ENCODE data around the gene ZNF292.
"Not testable (repeated sequence)": the region's sequence is repeated elsewhere in the genome, so short reads cannot be mapped to it uniquely, and the experiment has no call there.

Gene ZNF292

DNA sequence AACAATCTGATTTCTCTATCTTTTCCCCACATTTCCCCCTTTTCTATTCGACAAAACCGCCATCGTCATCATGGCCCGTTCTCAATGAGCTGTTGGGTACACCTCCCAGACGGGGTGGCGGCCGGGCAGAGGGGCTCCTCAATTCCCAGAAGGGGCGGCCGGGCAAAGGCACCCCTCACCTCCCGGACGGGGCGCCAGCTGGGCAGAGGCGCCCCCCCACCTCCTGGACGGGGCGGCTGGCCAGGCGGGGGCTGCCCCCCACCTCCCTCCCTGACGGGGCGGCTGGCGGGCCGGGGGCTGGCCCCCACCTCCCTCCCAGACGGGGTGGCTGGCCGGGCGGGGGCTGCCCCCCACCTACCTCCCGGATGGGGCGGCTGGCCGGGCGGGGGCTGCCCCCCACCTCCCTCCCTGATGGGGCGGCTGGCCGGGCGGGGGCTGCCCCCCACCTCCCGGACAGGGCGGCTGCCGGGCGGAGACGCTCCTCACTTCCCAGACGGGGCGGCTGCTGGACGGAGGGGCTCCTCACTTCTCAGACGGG, 83.8 kb downstream of the ZNF292 start:
- CTCF ChIA-PET; POLR2A ChIA-PET; DNase-seq; H3K9me3 ChIP-seq (ENCODE audit: control extremely low read depth in 1 of 5, control insufficient read depth in 4 of 5, insufficient read depth in 2 of 5, low read depth in 1 of 5, low read length in 4 of 5); H3K4me1 ChIP-seq (ENCODE audit: control extremely low read depth in 1 of 4, control insufficient read depth in 4 of 4, insufficient read depth in 4 of 4, low read length in 3 of 4); H3K27me3 ChIP-seq (replicated peaks in 2 of 5; ENCODE audit: control insufficient read depth in 4 of 5, insufficient read depth in 5 of 5, low read length in 4 of 5); H3K27ac ChIP-seq (ENCODE audit: insufficient read depth in 1 of 2, low read depth in 1 of 2, low read length in 2 of 2, poor library complexity in 1 of 2, severe bottlenecking in 2 of 2); H3K4me3 ChIP-seq (ENCODE audit: control insufficient read depth in 1 of 7, extremely low read depth in 1 of 7, insufficient read depth in 4 of 7, low read depth in 2 of 7, low read length in 6 of 7): not testable (repeated sequence)
- H3K36me3 ChIP-seq (ENCODE audit: control insufficient read depth in 4 of 4, insufficient read depth in 4 of 4, low read length in 3 of 4), result peaks cover 13 to 40% (median 22%) of the 10 kb centered on the region in 4 experiments
- WGBS (ENCODE audit: insufficient coverage), result 97% methylated on average over 5 of the region's 39 CpGs

DNA sequence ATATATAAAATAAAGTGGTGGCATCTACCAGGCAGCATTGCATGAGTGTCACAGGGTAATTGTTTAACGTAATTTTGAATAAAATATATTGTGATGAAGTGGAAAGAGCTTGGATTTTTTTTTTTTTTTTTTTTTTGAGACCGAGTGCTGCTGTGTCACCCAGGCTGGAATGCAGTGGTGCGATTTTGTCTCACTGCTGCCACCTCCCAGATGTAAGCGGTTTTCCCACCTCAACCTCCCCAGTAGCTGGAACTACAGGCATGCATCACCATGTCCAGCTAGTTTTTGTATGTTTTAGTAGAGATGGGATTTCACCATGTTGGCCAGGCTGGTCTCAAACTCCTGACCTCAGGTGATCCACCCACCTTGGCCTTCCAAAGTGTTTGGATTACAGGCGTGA, 85.9 kb downstream of the ZNF292 start:
- Histone ChIP-seq H3K4me3 (ENCODE audit: control insufficient read depth in 1 of 7, extremely low read depth in 1 of 7, insufficient read depth in 4 of 7, low read depth in 2 of 7, low read length in 6 of 7) (no peak overlapping the region), H3K27me3 (replicated peaks in 2 of 5; ENCODE audit: control insufficient read depth in 4 of 5, insufficient read depth in 5 of 5, low read length in 4 of 5) (no peaks in the 10 kb centered on the region), H3K36me3 (ENCODE audit: control insufficient read depth in 4 of 4, insufficient read depth in 4 of 4, low read length in 3 of 4) (peaks cover 15 to 39% (median 23%) of the 10 kb centered on the region in 4 experiments), H3K27ac (ENCODE audit: insufficient read depth in 1 of 2, low read depth in 1 of 2, low read length in 2 of 2, poor library complexity in 1 of 2, severe bottlenecking in 2 of 2) (no peak overlapping the region), H3K4me1 (ENCODE audit: control extremely low read depth in 1 of 4, control insufficient read depth in 4 of 4, insufficient read depth in 4 of 4, low read length in 3 of 4) (no peaks in the 10 kb centered on the region), H3K9me3 (ENCODE audit: control extremely low read depth in 1 of 5, control insufficient read depth in 4 of 5, insufficient read depth in 2 of 5, low read depth in 1 of 5, low read length in 4 of 5) (peaks cover 0 to 3% (median 2%) of the 10 kb centered on the region in 5 experiments)
- DNase-seq, result peak in 2 of 3 donors; percentile 12 to 13
- WGBS (ENCODE audit: insufficient coverage), result 97% methylated on average over 4 of the region's 5 CpGs
- POLR2A ChIA-PET, result no interaction called here
- CTCF ChIA-PET, result interaction anchor here (0.8 to 1.9 kb wide), 4 partner anchors 14 to 110 kb away, joined by 3 to 5 read pairs (median 4); no protein-coding TSS in a partner anchor

DNA sequence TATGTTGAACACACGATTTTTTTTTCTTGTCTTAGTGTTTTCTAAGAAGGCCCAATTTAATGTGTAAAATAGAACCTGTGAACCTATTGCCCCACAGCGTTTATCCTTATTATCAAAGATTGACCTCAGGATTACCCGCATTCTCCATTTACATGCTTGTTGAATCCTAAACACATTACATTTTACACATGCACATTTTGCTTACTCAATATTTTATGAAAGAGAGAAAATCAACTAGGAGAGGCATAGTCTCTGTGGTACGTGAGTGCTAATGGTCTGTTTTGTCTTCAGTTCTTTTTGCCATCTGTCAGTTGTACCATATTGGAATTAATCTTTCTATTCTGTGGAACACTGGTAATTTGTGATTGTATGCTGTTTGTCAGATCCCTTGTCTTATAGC, 86.9 kb downstream of the ZNF292 start:
- H3K27ac ChIP-seq (ENCODE audit: insufficient read depth in 1 of 2, low read depth in 1 of 2, low read length in 2 of 2, poor library complexity in 1 of 2, severe bottlenecking in 2 of 2), result no peak overlapping the region
- H3K4me3 ChIP-seq (ENCODE audit: control insufficient read depth in 1 of 7, extremely low read depth in 1 of 7, insufficient read depth in 4 of 7, low read depth in 2 of 7, low read length in 6 of 7), result no peak overlapping the region
- no peak for DNase-seq
- POLR2A ChIA-PET, result no interaction called here
- CTCF ChIA-PET, result interaction anchor here (0.8 kb wide), 1 partner anchor 98 kb away, joined by 3 read pairs; no protein-coding TSS in a partner anchor
- peaks cover 0 to 2% (median under 1%) of the 10 kb centered on the region in 5 experiments for H3K9me3 ChIP-seq (ENCODE audit: control extremely low read depth in 1 of 5, control insufficient read depth in 4 of 5, insufficient read depth in 2 of 5, low read depth in 1 of 5, low read length in 4 of 5)
- no CpG with 5 or more reads among the region's 4 CpGs for WGBS (ENCODE audit: insufficient coverage)
- no peaks in the 10 kb centered on the region for H3K4me1 ChIP-seq (ENCODE audit: control extremely low read depth in 1 of 4, control insufficient read depth in 4 of 4, insufficient read depth in 4 of 4, low read length in 3 of 4)
- H3K36me3 ChIP-seq (ENCODE audit: control insufficient read depth in 4 of 4, insufficient read depth in 4 of 4, low read length in 3 of 4), result peaks cover 20 to 40% (median 29%) of the 10 kb centered on the region in 4 experiments
- no peaks in the 10 kb centered on the region for H3K27me3 ChIP-seq (replicated peaks in 2 of 5; ENCODE audit: control insufficient read depth in 4 of 5, insufficient read depth in 5 of 5, low read length in 4 of 5)

DNA sequence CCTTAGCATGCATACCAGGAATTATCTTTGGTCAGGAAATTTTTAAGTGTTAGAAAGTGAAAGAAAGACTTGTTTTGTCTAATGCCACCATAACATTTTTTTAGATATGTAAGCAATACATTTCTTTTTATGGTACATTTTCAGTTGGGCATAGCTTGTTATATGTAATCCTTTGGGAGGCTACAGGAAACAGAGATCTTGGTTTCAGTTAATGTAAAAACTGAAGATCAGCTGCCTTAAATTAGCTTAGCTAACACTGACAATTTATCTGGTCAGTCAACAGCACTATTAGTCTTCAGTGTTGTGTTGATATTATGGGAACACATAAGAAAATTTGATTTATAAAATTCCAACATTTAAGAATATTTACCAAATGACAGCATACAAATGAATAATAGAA, 88.4 kb downstream of the ZNF292 start:
- Histone ChIP-seq H3K4me1 (ENCODE audit: control extremely low read depth in 1 of 4, control insufficient read depth in 4 of 4, insufficient read depth in 4 of 4, low read length in 3 of 4) (no peaks in the 10 kb centered on the region), H3K36me3 (ENCODE audit: control insufficient read depth in 4 of 4, insufficient read depth in 4 of 4, low read length in 3 of 4) (peaks cover 17 to 47% (median 33%) of the 10 kb centered on the region in 4 experiments), H3K9me3 (ENCODE audit: control extremely low read depth in 1 of 5, control insufficient read depth in 4 of 5, insufficient read depth in 2 of 5, low read depth in 1 of 5, low read length in 4 of 5) (no peaks in the 10 kb centered on the region), H3K27ac (ENCODE audit: insufficient read depth in 1 of 2, low read depth in 1 of 2, low read length in 2 of 2, poor library complexity in 1 of 2, severe bottlenecking in 2 of 2) (no peak overlapping the region), H3K27me3 (replicated peaks in 2 of 5; ENCODE audit: control insufficient read depth in 4 of 5, insufficient read depth in 5 of 5, low read length in 4 of 5) (no peaks in the 10 kb centered on the region), H3K4me3 (ENCODE audit: control insufficient read depth in 1 of 7, extremely low read depth in 1 of 7, insufficient read depth in 4 of 7, low read depth in 2 of 7, low read length in 6 of 7) (no peak overlapping the region)
- DNase-seq, result no peak
- ChIA-PET POLR2A (no interaction called here), CTCF (interaction anchor here (0.9 to 1.4 kb wide), 4 partner anchors 12 to 994 kb away, joined by 3 to 5 read pairs (median 4); no protein-coding TSS in a partner anchor)

GRCh38 chr6:87244380-87244779, 89.0 kb downstream of the ZNF292 start:
- H3K4me3 ChIP-seq (ENCODE audit: control insufficient read depth in 1 of 7, extremely low read depth in 1 of 7, insufficient read depth in 4 of 7, low read depth in 2 of 7, low read length in 6 of 7), result no peak overlapping the region
- CTCF ChIA-PET, result interaction anchor here (1.0 to 1.4 kb wide), 3 partner anchors 12 to 994 kb away, joined by 3 to 5 read pairs (median 4); no protein-coding TSS in a partner anchor
- H3K9me3 ChIP-seq (ENCODE audit: control extremely low read depth in 1 of 5, control insufficient read depth in 4 of 5, insufficient read depth in 2 of 5, low read depth in 1 of 5, low read length in 4 of 5), result no peaks in the 10 kb centered on the region
- no peaks in the 10 kb centered on the region for H3K27me3 ChIP-seq (replicated peaks in 2 of 5; ENCODE audit: control insufficient read depth in 4 of 5, insufficient read depth in 5 of 5, low read length in 4 of 5)
- POLR2A ChIA-PET, result no interaction called here
- H3K36me3 ChIP-seq (ENCODE audit: control insufficient read depth in 4 of 4, insufficient read depth in 4 of 4, low read length in 3 of 4), result peaks cover 22 to 51% (median 34%) of the 10 kb centered on the region in 4 experiments
- H3K27ac ChIP-seq (ENCODE audit: insufficient read depth in 1 of 2, low read depth in 1 of 2, low read length in 2 of 2, poor library complexity in 1 of 2, severe bottlenecking in 2 of 2), result no peak overlapping the region
- H3K4me1 ChIP-seq (ENCODE audit: control extremely low read depth in 1 of 4, control insufficient read depth in 4 of 4, insufficient read depth in 4 of 4, low read length in 3 of 4), result no peaks in the 10 kb centered on the region
- DNase-seq, result no peak

GRCh38 chr6:87250019-87250418, 94.7 kb downstream of the ZNF292 start:
- Histone ChIP-seq H3K4me1 (ENCODE audit: control extremely low read depth in 1 of 4, control insufficient read depth in 4 of 4, insufficient read depth in 4 of 4, low read length in 3 of 4) (no peaks in the 10 kb centered on the region), H3K9me3 (ENCODE audit: control extremely low read depth in 1 of 5, control insufficient read depth in 4 of 5, insufficient read depth in 2 of 5, low read depth in 1 of 5, low read length in 4 of 5) (no peaks in the 10 kb centered on the region), H3K27me3 (replicated peaks in 2 of 5; ENCODE audit: control insufficient read depth in 4 of 5, insufficient read depth in 5 of 5, low read length in 4 of 5) (no peaks in the 10 kb centered on the region), H3K27ac (ENCODE audit: insufficient read depth in 1 of 2, low read depth in 1 of 2, low read length in 2 of 2, poor library complexity in 1 of 2, severe bottlenecking in 2 of 2) (no peak overlapping the region), H3K4me3 (ENCODE audit: control insufficient read depth in 1 of 7, extremely low read depth in 1 of 7, insufficient read depth in 4 of 7, low read depth in 2 of 7, low read length in 6 of 7) (no peak overlapping the region), H3K36me3 (ENCODE audit: control insufficient read depth in 4 of 4, insufficient read depth in 4 of 4, low read length in 3 of 4) (peaks cover 19 to 56% (median 40%) of the 10 kb centered on the region in 4 experiments)
- ChIA-PET POLR2A (no interaction called here), CTCF (no interaction called here)
- DNase-seq, result no peak

DNA sequence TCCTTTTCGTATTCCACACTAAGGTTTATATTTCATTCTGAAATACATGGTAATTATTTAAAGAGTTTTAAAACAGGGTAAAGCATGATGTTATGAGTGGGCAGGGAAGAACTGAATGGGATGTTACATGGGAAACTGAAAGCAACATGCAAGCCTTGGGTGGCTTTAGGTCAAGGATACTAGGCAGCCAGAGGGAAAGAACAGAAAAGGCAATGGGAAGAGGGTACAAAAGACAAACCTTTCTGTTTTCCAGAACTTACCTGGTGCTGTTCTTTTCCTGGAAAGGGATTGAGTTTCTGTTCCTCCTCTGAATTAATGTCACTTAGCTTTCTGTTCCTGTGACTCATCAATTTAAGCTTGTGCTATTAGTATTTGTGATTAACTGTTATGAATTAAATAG, 95.9 kb downstream of the ZNF292 start:
- WGBS (ENCODE audit: insufficient coverage), result no CpG with 5 or more reads among the region's 1 CpG
- Histone ChIP-seq H3K4me3 (ENCODE audit: control insufficient read depth in 1 of 7, extremely low read depth in 1 of 7, insufficient read depth in 4 of 7, low read depth in 2 of 7, low read length in 6 of 7) (no peak overlapping the region), H3K36me3 (ENCODE audit: control insufficient read depth in 4 of 4, insufficient read depth in 4 of 4, low read length in 3 of 4) (peaks cover 28 to 63% (median 47%) of the 10 kb centered on the region in 4 experiments), H3K9me3 (ENCODE audit: control extremely low read depth in 1 of 5, control insufficient read depth in 4 of 5, insufficient read depth in 2 of 5, low read depth in 1 of 5, low read length in 4 of 5) (no peaks in the 10 kb centered on the region), H3K4me1 (ENCODE audit: control extremely low read depth in 1 of 4, control insufficient read depth in 4 of 4, insufficient read depth in 4 of 4, low read length in 3 of 4) (no peaks in the 10 kb centered on the region), H3K27ac (ENCODE audit: insufficient read depth in 1 of 2, low read depth in 1 of 2, low read length in 2 of 2, poor library complexity in 1 of 2, severe bottlenecking in 2 of 2) (no peak overlapping the region), H3K27me3 (replicated peaks in 2 of 5; ENCODE audit: control insufficient read depth in 4 of 5, insufficient read depth in 5 of 5, low read length in 4 of 5) (no peaks in the 10 kb centered on the region)
- POLR2A ChIA-PET, result no interaction called here
- no peak for DNase-seq
- CTCF ChIA-PET, result no interaction called here

All from common myeloid progenitor, CD34-positive (primary cell).